ENCODE data around the gene TSGA10. TPM values are rescaled to one million over a fixed set of nuclear protein-coding genes. Genes with fewer than 3 reads are reported as not detected.

The TSGA10 gene
- total and polyA plus RNA-seq, 2 experiments from 2014 or later, result 6.4 to 24.2 TPM

DNA sequence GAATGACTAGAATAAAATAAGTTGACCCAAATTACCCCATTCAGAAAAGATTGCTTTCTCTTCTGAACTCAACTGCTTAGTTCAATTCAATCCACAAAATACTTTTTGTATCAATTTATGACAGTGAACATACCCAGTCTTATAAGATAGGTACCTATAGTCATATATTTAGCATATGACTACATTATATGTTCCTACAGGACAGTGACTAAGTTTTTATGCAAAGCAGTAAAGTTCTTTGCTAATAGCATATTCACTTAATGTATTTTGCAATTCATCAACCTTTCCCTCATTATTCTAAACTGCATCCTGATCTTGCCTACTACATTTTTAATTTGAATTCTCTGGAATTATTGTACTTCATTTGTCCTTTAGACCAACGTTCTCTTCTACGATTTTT, 43.5 kb downstream of the TSGA10 start (continued):
- TF ChIP-seq POLR2AphosphoS5 (IDR thresholded peaks at IDR 0.05; ENCODE audit: low read depth), result no peak
- TF ChIP-seq ZNF331 (CRISPR knock-in tag; IDR thresholded peaks at IDR 0.05; ENCODE audit: low read depth), result no peak
- no peak for TF ChIP-seq CREB1 (CRISPR knock-in tag; IDR thresholded peaks at IDR 0.05; ENCODE audit: low read depth)
- TF ChIP-seq JUNB (IDR thresholded peaks at IDR 0.05; ENCODE audit: unreplicated experiment), result no peak
- TF ChIP-seq EZH2 (IDR thresholded peaks at IDR 0.05; ENCODE audit: low read depth, unreplicated experiment), result no peak
- no peak for TF ChIP-seq REST (IDR thresholded peaks at IDR 0.05; ENCODE audit: unreplicated experiment)
- no peak for TF ChIP-seq CTCF (conservative IDR thresholded peaks at IDR 0.05; ENCODE audit: low read depth in 2 of 2)
- no peak for TF ChIP-seq STAT1 (IDR thresholded peaks at IDR 0.05; ENCODE audit: unreplicated experiment)

DNA sequence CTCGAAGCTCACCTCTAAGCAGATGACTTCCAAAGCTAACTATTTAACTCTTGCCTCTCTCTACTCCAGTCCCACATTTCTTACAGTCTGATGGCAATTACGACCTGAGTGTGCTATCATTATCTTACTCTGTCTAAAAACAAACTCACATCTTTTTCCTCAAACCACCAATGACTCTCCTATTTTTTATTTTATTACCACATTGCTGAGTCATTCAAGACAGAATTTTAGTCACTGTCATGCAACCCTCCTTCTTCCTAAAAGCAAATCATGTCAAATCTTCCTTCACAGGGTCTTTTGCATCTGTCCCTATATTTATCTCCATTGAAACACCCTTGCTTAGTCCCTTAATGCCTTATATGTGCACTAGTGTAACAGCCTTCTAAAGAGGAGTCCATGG, 47.8 kb downstream of the TSGA10 start:
- H3K36me3 Mint-ChIP-seq (ENCODE audit: low read depth), result no peaks in the 10 kb centered on the region
- no peak overlapping the region for H3K27ac Mint-ChIP-seq
- Histone ChIP-seq H4K20me1 (replicated peaks; ENCODE audit: insufficient read depth) (no peaks in the 10 kb centered on the region), H3F3A (replicated peaks; ENCODE audit: low read depth) (no peaks in the 10 kb centered on the region), H3K79me2 (replicated peaks; ENCODE audit: insufficient read depth) (no peaks in the 10 kb centered on the region), H2AFZ (no peak overlapping the region), H3K9me2 (ENCODE audit: insufficient read depth) (no peaks in the 10 kb centered on the region), H3K4me2 (no peak overlapping the region), H3K27me3 (ENCODE audit: insufficient read depth) (no peaks in the 10 kb centered on the region), H3K36me3 (ENCODE audit: insufficient read depth) (no peaks in the 10 kb centered on the region), H3K27ac (ENCODE audit: low read depth) (no peak overlapping the region), H3K4me3 (no peak overlapping the region), H3K4me1 (ENCODE audit: insufficient read depth) (no peaks in the 10 kb centered on the region)
- H3K9me3 Mint-ChIP-seq, result no peaks in the 10 kb centered on the region
- DNase-seq (ENCODE audit: low spot score) (no peak), ATAC-seq (no peak)
- no peaks in the 10 kb centered on the region for H3K27me3 Mint-ChIP-seq (ENCODE audit: insufficient read depth, low read depth, poor library complexity)
- H3K4me1 Mint-ChIP-seq, result no peaks in the 10 kb centered on the region
- H3K4me3 Mint-ChIP-seq, result no peak overlapping the region
- no peak for TF ChIP-seq JUNB (IDR thresholded peaks at IDR 0.05; ENCODE audit: unreplicated experiment)
- TF ChIP-seq CREB1 (CRISPR knock-in tag; IDR thresholded peaks at IDR 0.05; ENCODE audit: low read depth), result no peak
- no peak for TF ChIP-seq ZNF114 (CRISPR knock-in tag; IDR thresholded peaks at IDR 0.05)
- no peak for TF ChIP-seq STAT1 (IDR thresholded peaks at IDR 0.05; ENCODE audit: unreplicated experiment)
- TF ChIP-seq ZNF462 (CRISPR knock-in tag; IDR thresholded peaks at IDR 0.05), result no peak
- TF ChIP-seq POLR2AphosphoS5 (IDR thresholded peaks at IDR 0.05; ENCODE audit: low read depth), result no peak
- TF ChIP-seq ZNF331 (CRISPR knock-in tag; IDR thresholded peaks at IDR 0.05; ENCODE audit: low read depth), result no peak

Data from GM23338 (cell line).